ENCODE results near the gene TTC12. TPM values are rescaled to one million over a fixed set of nuclear protein-coding genes. Genes with fewer than 3 reads are reported as not detected.

TTC12 gene
- total RNA-seq, 1 donor from 2014 or later, result 21.6 TPM

DNA sequence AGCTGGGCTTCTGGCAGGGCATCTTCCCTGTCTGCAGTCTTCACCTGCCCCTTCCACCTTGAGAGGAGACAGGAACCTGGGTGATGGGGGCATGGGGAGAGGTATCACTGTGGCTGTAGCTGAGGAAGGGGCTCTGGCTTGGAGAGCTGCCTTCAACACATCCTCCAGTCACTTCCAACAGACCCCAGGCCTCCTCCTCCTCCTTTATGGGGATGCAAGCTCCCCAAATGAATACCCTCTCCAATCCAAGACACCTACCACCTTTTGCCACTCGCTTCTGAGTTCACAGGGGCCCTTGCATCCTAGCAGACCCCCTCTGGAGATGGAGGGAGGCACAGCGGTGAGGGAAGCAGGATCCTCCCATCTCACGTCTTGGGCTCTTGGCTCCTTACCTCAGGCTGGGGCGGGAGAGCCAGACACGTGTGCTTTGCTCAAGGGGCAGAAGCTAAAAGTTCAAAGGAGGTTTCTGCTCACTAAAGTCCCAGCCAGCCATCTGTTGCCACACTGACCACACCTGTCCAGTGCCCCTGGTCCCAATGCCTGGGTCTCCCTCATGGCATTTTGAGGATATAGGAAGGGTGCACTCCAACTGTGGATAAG is 86.3 kb downstream of the TTC12 start:
- H3K27me3 Mint-ChIP-seq (ENCODE audit: low read depth), result peaks cover 21% of the 10 kb centered on the region
- H3K4me1 Mint-ChIP-seq, result no peaks in the 10 kb centered on the region
- H3K27ac Mint-ChIP-seq (ENCODE audit: unreplicated experiment), result no peak overlapping the region
- no peak for DNase-seq (ENCODE audit: low read depth, low spot score)
- H3K4me3 Mint-ChIP-seq, result no peak overlapping the region
- no peaks in the 10 kb centered on the region for H3K9me3 Mint-ChIP-seq
- H3K36me3 Mint-ChIP-seq (ENCODE audit: low read depth), result no peaks in the 10 kb centered on the region
- TF ChIP-seq, protein P1, sequence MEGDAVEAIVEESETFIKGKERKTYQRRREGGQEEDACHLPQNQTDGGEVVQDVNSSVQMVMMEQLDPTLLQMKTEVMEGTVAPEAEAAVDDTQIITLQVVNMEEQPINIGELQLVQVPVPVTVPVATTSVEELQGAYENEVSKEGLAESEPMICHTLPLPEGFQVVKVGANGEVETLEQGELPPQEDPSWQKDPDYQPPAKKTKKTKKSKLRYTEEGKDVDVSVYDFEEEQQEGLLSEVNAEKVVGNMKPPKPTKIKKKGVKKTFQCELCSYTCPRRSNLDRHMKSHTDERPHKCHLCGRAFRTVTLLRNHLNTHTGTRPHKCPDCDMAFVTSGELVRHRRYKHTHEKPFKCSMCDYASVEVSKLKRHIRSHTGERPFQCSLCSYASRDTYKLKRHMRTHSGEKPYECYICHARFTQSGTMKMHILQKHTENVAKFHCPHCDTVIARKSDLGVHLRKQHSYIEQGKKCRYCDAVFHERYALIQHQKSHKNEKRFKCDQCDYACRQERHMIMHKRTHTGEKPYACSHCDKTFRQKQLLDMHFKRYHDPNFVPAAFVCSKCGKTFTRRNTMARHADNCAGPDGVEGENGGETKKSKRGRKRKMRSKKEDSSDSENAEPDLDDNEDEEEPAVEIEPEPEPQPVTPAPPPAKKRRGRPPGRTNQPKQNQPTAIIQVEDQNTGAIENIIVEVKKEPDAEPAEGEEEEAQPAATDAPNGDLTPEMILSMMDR (conservative IDR thresholded peaks at IDR 0.05), result no peak

DNA sequence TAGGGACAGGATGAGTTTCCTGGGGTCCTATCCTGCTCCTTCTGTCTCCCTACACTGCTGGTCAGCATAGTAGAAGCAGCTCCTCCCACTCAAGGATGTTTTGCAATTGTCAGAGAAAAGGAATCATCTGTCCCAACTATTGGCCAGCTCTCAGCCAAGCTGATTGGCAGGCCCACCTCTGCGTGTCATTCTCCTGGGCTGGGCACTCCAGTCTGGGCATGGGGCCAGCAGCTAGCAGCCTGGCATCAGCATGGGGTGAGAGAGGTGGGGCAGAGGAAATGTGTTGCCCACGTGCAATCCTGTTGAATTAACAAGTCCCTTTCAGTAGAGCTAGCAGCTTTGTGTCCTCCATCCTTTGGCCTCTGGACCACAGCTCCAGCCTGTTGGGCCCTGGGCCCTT is 87.3 kb downstream of the TTC12 start:
- Mint-ChIP-seq H3K27me3 (ENCODE audit: low read depth) (peaks cover 21% of the 10 kb centered on the region), H3K4me3 (no peak overlapping the region)
- TF ChIP-seq, protein P1 (conservative IDR thresholded peaks at IDR 0.05), result no peak

DNA sequence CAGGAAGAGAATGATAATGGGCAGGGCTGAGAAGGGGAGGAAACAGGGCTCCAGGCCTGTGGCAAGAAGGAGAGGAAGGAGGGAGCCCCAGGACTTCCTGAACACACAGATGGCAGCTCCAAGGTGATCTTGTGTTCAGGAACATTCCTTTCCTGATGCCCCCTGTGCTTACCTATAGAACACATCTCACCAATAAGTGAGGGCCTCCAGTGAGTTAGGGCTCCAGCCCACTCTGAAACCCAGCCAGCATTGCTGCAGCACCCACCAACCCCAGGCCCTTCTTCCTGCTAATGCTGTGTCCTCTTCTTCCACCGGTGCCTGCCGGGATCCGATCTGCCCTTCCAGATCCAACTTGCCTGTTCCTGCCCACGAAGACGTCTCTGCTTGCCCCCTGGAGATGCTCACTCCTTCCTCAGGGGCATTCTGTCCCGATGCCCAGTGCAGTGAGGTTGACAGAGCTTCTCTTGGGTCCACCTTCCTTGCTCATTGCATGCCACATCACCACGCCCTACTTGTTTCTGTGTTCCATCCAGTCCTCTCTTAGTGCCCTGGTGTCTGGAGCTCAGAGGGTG is 90.6 kb downstream of the TTC12 start:
- Mint-ChIP-seq H3K36me3 (ENCODE audit: low read depth) (no peaks in the 10 kb centered on the region), H3K9me3 (no peaks in the 10 kb centered on the region), H3K4me1 (no peaks in the 10 kb centered on the region), H3K27me3 (ENCODE audit: low read depth) (peaks cover 21% of the 10 kb centered on the region), H3K4me3 (no peak overlapping the region), H3K27ac (ENCODE audit: unreplicated experiment) (no peak overlapping the region)
- TF ChIP-seq, protein P1 (conservative IDR thresholded peaks at IDR 0.05), result no peak
- DNase-seq (ENCODE audit: low read depth, low spot score), result no peak

More for the DNA sequence above, 87.3 kb downstream of the TTC12 start:
- Mint-ChIP-seq H3K9me3 (no peaks in the 10 kb centered on the region), H3K4me1 (no peaks in the 10 kb centered on the region), H3K27ac (ENCODE audit: unreplicated experiment) (no peak overlapping the region), H3K36me3 (ENCODE audit: low read depth) (no peaks in the 10 kb centered on the region)
- DNase-seq (ENCODE audit: low read depth, low spot score), result no peak

DNA sequence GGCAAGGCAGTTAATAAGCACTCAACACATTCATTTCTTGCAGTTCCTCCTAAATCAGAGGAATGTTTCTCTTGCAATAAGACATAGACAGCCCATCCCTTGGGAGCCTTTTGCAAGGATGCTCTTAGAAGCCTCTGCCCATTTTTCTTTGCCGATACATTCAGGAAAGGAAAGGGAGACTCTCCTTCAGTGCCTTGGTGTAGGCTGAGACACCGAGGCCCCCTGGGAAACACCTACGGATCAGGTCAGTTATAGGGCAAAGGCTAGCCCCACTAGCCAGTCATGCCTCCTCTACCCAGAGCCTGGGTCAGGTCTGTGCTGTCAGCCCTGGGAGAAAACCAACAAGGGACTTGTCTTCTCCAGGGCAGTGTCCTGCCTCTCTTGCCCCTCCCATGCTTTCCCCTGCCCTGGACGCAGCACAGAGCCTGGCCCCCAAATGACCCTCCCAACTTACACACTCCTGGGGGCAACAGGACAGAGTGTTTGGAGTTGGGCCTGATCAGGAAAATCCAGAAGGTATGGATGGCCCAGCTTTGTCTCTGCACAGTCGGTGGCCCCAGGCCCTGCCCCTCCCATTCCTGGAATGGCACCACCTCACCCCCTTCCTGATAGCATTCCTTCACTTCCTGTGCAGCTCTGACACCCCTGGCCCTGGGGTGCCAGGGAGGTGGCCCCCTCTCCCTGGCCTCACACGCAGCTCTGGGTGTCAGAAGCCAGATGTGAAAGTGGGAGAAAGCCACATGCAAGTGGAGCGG is 91.5 kb downstream of the TTC12 start:
- Mint-ChIP-seq H3K27me3 (ENCODE audit: low read depth) (peaks cover 21% of the 10 kb centered on the region), H3K4me1 (no peaks in the 10 kb centered on the region), H3K36me3 (ENCODE audit: low read depth) (no peaks in the 10 kb centered on the region), H3K27ac (ENCODE audit: unreplicated experiment) (no peak overlapping the region), H3K9me3 (no peaks in the 10 kb centered on the region), H3K4me3 (no peak overlapping the region)
- TF ChIP-seq, protein P1 (conservative IDR thresholded peaks at IDR 0.05), result no peak
- DNase-seq (ENCODE audit: low read depth, low spot score), result no peak

DNA sequence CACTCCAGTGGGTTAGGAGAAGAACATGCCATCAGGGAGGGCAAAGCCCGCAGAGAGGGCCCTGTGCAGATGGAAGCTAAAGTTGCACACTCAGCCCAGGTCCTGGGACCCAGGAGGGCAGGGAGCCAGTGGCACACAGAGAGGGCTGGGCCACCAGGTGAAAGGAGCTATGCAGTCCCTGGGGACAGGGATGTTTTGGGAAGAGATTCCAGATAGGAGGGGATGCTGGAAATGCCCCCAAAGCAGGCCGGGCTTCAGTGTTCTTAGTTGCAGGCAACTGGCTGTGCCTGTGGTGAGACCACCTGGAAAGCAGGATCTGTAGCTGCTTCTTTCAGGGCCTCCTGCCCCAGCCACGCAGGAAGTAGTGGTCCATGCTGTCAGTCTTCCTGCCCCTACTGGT is 92.8 kb downstream of the TTC12 start:
- Mint-ChIP-seq H3K9me3 (no peaks in the 10 kb centered on the region), H3K4me1 (no peaks in the 10 kb centered on the region), H3K36me3 (ENCODE audit: low read depth) (no peaks in the 10 kb centered on the region), H3K27me3 (ENCODE audit: low read depth) (peaks cover 19% of the 10 kb centered on the region), H3K4me3 (no peak overlapping the region), H3K27ac (ENCODE audit: unreplicated experiment) (no peak overlapping the region)
- TF ChIP-seq, protein P1 (conservative IDR thresholded peaks at IDR 0.05), result no peak
- DNase-seq (ENCODE audit: low read depth, low spot score), result no peak

Measured in neural crest cell (in vitro differentiated cells).